Gastroesophageal sphincter (tissue), 3 donors: ENCODE results near the gene HLA-A.

Experiments
- EP300 ChIP-seq: sonication (generic); formaldehyde crosslinking; IDR thresholded peaks from one replicate; pipeline ENCODE4 v1.6.1; 2017; ENCODE audit warnings: antibody characterized with exemption, mild to moderate bottlenecking
- POLR2A ChIP-seq, 2 donors: fragments of 450-650 bp; IDR thresholded peaks; one replicate each; pipeline ENCODE4 v1.6.1; 2017; ENCODE audit warnings: antibody characterized with exemption in 2 of 2, mild to moderate bottlenecking in 2 of 2, moderate library complexity in 1 of 2
- POLR2AphosphoS5 ChIP-seq: sonication (generic); formaldehyde crosslinking; IDR thresholded peaks from one replicate; pipeline ENCODE4 v1.6.1; 2017; ENCODE audit warnings: antibody characterized with exemption
- TF ChIP-seq, protein P1 (sequence below), 4 experiments: fragments of 200-600 bp in 2 of 4; fragments of 450-650 bp in 2 of 4; sonication (generic) in 1 of 4; IDR thresholded peaks; one replicate each; pipeline ENCODE4 v1.5.1; 2017 to 2019; ENCODE audit warnings: antibody characterized with exemption in 4 of 4, mild to moderate bottlenecking in 2 of 4, moderate library complexity in 2 of 4

DNA sequence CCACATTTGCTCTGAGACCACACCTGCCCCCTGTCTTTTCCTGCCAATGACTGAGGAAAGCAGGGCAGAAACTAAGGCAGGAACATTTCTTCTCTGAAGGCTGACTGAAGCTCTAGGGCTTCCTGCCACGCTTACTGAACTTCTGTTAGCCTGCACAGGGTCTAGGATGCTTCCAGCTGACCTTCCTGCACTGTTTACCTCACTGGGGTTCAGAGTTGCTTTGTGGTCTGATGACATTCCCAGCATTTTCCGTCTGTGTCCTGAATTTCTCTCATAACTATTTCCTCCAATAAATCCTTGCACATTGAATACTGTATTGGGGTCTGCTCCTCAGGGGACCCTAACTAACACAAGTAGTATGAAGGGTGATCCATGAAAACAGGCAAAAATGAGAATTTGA is 29.5 kb upstream of the HLA-A start:
- TF ChIP-seq POLR2AphosphoS5, result no peak
- TF ChIP-seq, protein P1, sequence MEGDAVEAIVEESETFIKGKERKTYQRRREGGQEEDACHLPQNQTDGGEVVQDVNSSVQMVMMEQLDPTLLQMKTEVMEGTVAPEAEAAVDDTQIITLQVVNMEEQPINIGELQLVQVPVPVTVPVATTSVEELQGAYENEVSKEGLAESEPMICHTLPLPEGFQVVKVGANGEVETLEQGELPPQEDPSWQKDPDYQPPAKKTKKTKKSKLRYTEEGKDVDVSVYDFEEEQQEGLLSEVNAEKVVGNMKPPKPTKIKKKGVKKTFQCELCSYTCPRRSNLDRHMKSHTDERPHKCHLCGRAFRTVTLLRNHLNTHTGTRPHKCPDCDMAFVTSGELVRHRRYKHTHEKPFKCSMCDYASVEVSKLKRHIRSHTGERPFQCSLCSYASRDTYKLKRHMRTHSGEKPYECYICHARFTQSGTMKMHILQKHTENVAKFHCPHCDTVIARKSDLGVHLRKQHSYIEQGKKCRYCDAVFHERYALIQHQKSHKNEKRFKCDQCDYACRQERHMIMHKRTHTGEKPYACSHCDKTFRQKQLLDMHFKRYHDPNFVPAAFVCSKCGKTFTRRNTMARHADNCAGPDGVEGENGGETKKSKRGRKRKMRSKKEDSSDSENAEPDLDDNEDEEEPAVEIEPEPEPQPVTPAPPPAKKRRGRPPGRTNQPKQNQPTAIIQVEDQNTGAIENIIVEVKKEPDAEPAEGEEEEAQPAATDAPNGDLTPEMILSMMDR (IDR thresholded peaks at IDR 0.05), result no peak
- TF ChIP-seq POLR2A (IDR thresholded peaks at IDR 0.05), result no peak
- no peak for TF ChIP-seq EP300
